Astrocyte (in vitro differentiated cells and primary cell): ENCODE measurements around the gene RIBC1.

ENCODE experiments used
- CTCF ChIP-seq: IDR thresholded peaks from 2 replicates; pipeline ENCODE4 v1.5.1; 2011; ENCODE audit warnings: low read depth, mild to moderate bottlenecking, inconsistent platforms, low read length, moderate library complexity; ENCODE audit not compliant: insufficient read depth
- EZH2 ChIP-seq: IDR thresholded peaks from 2 replicates; pipeline ENCODE4 v1.6.1; 2012; ENCODE audit warnings: mild to moderate bottlenecking, low read length, inconsistent platforms; ENCODE audit not compliant: insufficient read depth

- TF ChIP-seq CTCF, result no peak
- no peak for TF ChIP-seq EZH2
These were observed 1.5 kb upstream of the RIBC1 start for GRCh38 chrX:53421125-53421524.
